Neural cell (in vitro differentiated cells): ENCODE measurements around the gene TRMT2A.

Source experiments
- POLR2AphosphoS5 ChIP-seq: IDR thresholded peaks from 2 replicates; pipeline ENCODE4 v1.6.1; 2012
- REST ChIP-seq: IDR thresholded peaks from 2 replicates; pipeline ENCODE4 v1.6.1; 2012; ENCODE audit warnings: borderline replicate concordance
- SMC3 ChIP-seq: fragments of 450-650 bp; conservative IDR thresholded peaks from 2 replicates; pipeline ENCODE4 v1.6.1; 2014; ENCODE audit warnings: antibody characterized with exemption, mild to moderate bottlenecking, moderate library complexity; ENCODE audit not compliant: poor library complexity
- TF ChIP-seq, protein P1 (sequence below): fragments of 450-650 bp; IDR thresholded peaks from 2 replicates; pipeline ENCODE4 v1.5.1; 2014; ENCODE audit warnings: antibody characterized with exemption, mild to moderate bottlenecking, moderate library complexity; ENCODE audit not compliant: poor library complexity, severe bottlenecking

- TF ChIP-seq, protein P1, sequence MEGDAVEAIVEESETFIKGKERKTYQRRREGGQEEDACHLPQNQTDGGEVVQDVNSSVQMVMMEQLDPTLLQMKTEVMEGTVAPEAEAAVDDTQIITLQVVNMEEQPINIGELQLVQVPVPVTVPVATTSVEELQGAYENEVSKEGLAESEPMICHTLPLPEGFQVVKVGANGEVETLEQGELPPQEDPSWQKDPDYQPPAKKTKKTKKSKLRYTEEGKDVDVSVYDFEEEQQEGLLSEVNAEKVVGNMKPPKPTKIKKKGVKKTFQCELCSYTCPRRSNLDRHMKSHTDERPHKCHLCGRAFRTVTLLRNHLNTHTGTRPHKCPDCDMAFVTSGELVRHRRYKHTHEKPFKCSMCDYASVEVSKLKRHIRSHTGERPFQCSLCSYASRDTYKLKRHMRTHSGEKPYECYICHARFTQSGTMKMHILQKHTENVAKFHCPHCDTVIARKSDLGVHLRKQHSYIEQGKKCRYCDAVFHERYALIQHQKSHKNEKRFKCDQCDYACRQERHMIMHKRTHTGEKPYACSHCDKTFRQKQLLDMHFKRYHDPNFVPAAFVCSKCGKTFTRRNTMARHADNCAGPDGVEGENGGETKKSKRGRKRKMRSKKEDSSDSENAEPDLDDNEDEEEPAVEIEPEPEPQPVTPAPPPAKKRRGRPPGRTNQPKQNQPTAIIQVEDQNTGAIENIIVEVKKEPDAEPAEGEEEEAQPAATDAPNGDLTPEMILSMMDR = no peak
- TF ChIP-seq POLR2AphosphoS5 (no peak), REST (no peak), SMC3 (no peak)
Observed at GRCh38 chr22:20149257-20150250, 32.5 kb upstream of the TRMT2A start.
